HepG2 (cell line): ENCODE results near the gene ENTPD2. TPM values are rescaled to one million over a fixed set of nuclear protein-coding genes. Genes with fewer than 3 reads are reported as not detected.

Experiments used
- ARID5B ChIP-seq: IDR thresholded peaks from 2 replicates; pipeline ENCODE4 v1.4.0; 2020; ENCODE audit warnings: mild to moderate bottlenecking, missing genetic modification reagents
- E2F2 ChIP-seq: sonication (generic); formaldehyde crosslinking; IDR thresholded peaks from 2 replicates; pipeline ENCODE4 v1.4.0; 2020; ENCODE audit warnings: missing genetic modification reagents, borderline replicate concordance
- JUND ChIP-seq: sonication (generic); formaldehyde crosslinking; IDR thresholded peaks from 2 replicates; pipeline ENCODE4 v1.8.0; 2022; ENCODE audit warnings: mild to moderate bottlenecking, missing genetic modification reagents
- LCORL ChIP-seq, 2 experiments: fragments of 450-650 bp in 1 of 2; sonication (generic) in 1 of 2; formaldehyde crosslinking in 1 of 2; IDR thresholded peaks; 2 replicates each; pipeline versions ENCODE4 v1.5.0 to v1.6.1; 2017 to 2020; ENCODE audit warnings: antibody characterized with exemption in 1 of 2, missing genetic modification reagents in 1 of 2
- MED1 ChIP-seq: sonication (generic); formaldehyde crosslinking; IDR thresholded peaks from 2 replicates; pipeline ENCODE4 v1.4.0; 2020; ENCODE audit warnings: missing genetic modification reagents
- NFAT5 ChIP-seq: sonication (generic); formaldehyde crosslinking; IDR thresholded peaks from 2 replicates; pipeline ENCODE4 v1.4.0; 2020; ENCODE audit warnings: missing genetic modification reagents
- PRPF4 ChIP-seq: fragments of 200-400 bp; formaldehyde crosslinking; IDR thresholded peaks from 2 replicates; pipeline ENCODE4 v1.6.1; 2016; ENCODE audit warnings: low read length, low read depth; ENCODE audit not compliant: poor library complexity, severe bottlenecking
- SMYD3 ChIP-seq: sonication (generic); formaldehyde crosslinking; IDR thresholded peaks from 2 replicates; pipeline ENCODE4 v1.8.1; 2023; ENCODE audit warnings: mild to moderate bottlenecking, missing genetic modification reagents
- TP53 ChIP-seq: sonication (generic); formaldehyde crosslinking; conservative IDR thresholded peaks from 2 replicates; pipeline ENCODE4 v1.4.0; 2020; ENCODE audit warnings: missing genetic modification reagents
- ZNF430 ChIP-seq: sonication (generic); formaldehyde crosslinking; IDR thresholded peaks from 2 replicates; pipeline ENCODE4 v1.9.0; 2021; ENCODE audit warnings: mild to moderate bottlenecking, missing genetic modification reagents
- ZNF431 ChIP-seq: sonication (generic); formaldehyde crosslinking; IDR thresholded peaks from 2 replicates; pipeline ENCODE4 v1.9.0; 2022; ENCODE audit warnings: missing genetic modification reagents, low read depth, mild to moderate bottlenecking, borderline replicate concordance
- ZNF740 ChIP-seq: sonication (generic); formaldehyde crosslinking; IDR thresholded peaks from 2 replicates; pipeline ENCODE4 v1.4.0; 2020; ENCODE audit warnings: missing genetic modification reagents
- ZNF800 ChIP-seq: sonication (generic); formaldehyde crosslinking; IDR thresholded peaks from 2 replicates; pipeline ENCODE4 v1.4.0; 2020; ENCODE audit warnings: missing genetic modification reagents
- ZNF816 ChIP-seq: sonication (generic); formaldehyde crosslinking; IDR thresholded peaks from 2 replicates; pipeline ENCODE4 v1.8.0; 2022; ENCODE audit warnings: missing genetic modification reagents, mild to moderate bottlenecking, borderline replicate concordance
- polyA plus RNA-seq, 8 experiments: library from polyadenylated mRNA; depleted of rRNA in 3 of 8; stranded (reverse) in 7 of 8; unstranded in 1 of 8; fragments of >200 nt; fragmentation: Illumina TruSeq in 4 of 8; extraction: Trizol in 4 of 8; gene quantifications; 2 replicates each; pipeline versions ENCODE4 v1.2.1 to v1.2.3, GENCODE V29; 2011 to 2016; ENCODE audit warnings: low read depth in 4 of 8, missing spikeins in 1 of 8, mixed read lengths in 1 of 8; ENCODE audit not compliant: insufficient read depth in 1 of 8
- total RNA-seq, 5 experiments: library from RNA; depleted of rRNA; stranded (reverse); fragments of >200 nt; fragmentation: Illumina TruSeq; extraction: Trizol; gene quantifications; 2 replicates each; pipeline ENCODE4 v1.2.3, GENCODE V29; 2016; ENCODE audit warnings: low read depth in 1 of 5

ENTPD2 gene
- total and polyA plus RNA-seq, 2 of the 13 experiments (the other 11 are each of a cell fraction or from before 2014, with no cell fraction given) = 0.95 to 3.2 TPM

GRCh38 chr9:137021979-137022661, 31.7 kb downstream of the ENTPD2 start (continued):
- TF ChIP-seq ZNF740 (CRISPR knock-in tag) (no peak), ZNF430 (CRISPR knock-in tag) (no peak), NFAT5 (CRISPR knock-in tag) (no peak), E2F2 (CRISPR knock-in tag) (no peak), MED1 (peak; percentile 10; the same call in 1 of the 2 replicates), LCORL (IDR thresholded peaks at IDR 0.05) (no peak), LCORL (CRISPR knock-in tag; IDR thresholded peaks at IDR 0.05) (no peak), PRPF4 (no peak), ZNF816 (CRISPR knock-in tag) (no peak), ARID5B (no peak), JUND (CRISPR knock-in tag) (no peak), ZNF431 (no peak), ZNF800 (no peak), TP53 (CRISPR knock-in tag) (no peak), SMYD3 (no peak)
